HCT116 (cell line): ENCODE results near the gene IRAK2.

Experiments
- CEBPB ChIP-seq: IDR thresholded peaks from 2 replicates; pipeline ENCODE4 v1.6.1; 2012; ENCODE audit warnings: low read depth
- CTCF ChIP-seq, 3 experiments: fragments of 200-600 bp in 1 of 3; sonication (generic) in 1 of 3; IDR thresholded peaks in 2 of 3; conservative IDR thresholded peaks in 1 of 3; 2 replicates each; pipeline ENCODE4 v1.5.1; 2012 to 2017; ENCODE audit warnings: low read depth in 2 of 3, low read length in 2 of 3, antibody characterized with exemption in 1 of 3, borderline replicate concordance in 1 of 3, control low read depth in 1 of 3, mild to moderate bottlenecking in 1 of 3, mixed read lengths in 1 of 3, mixed run types in 1 of 3, moderate library complexity in 1 of 3; ENCODE audit not compliant: insufficient read depth in 1 of 3
- EGR1 ChIP-seq: IDR thresholded peaks from 2 replicates; pipeline ENCODE4 v1.6.1; 2012; ENCODE audit warnings: low read depth
- EZH2 ChIP-seq: fragments of 200-600 bp; sonication (generic); IDR thresholded peaks from 2 replicates; pipeline ENCODE4 v1.6.1; 2017; ENCODE audit warnings: antibody characterized with exemption, mixed run types
- EZH2phosphoT487 ChIP-seq: fragments of 200-600 bp; IDR thresholded peaks from 2 replicates; pipeline ENCODE4 v1.6.1; 2018; ENCODE audit warnings: antibody characterized with exemption, borderline replicate concordance
- FOSL1 ChIP-seq: IDR thresholded peaks from 2 replicates; pipeline ENCODE4 v1.6.1; 2012; ENCODE audit warnings: low read depth
- MAX ChIP-seq: IDR thresholded peaks from 2 replicates; pipeline ENCODE4 v1.6.1; 2012
- POLR2A ChIP-seq: IDR thresholded peaks from 2 replicates; pipeline ENCODE4 v1.7.0; 2011; ENCODE audit warnings: borderline replicate concordance; ENCODE audit not compliant: insufficient read depth, insufficient read length; ENCODE audit errors: extremely low read depth
- POLR2AphosphoS5 ChIP-seq: IDR thresholded peaks from 2 replicates; pipeline ENCODE4 v1.6.1; 2011; ENCODE audit warnings: mild to moderate bottlenecking, low read depth, low read length, moderate library complexity
- RAD21 ChIP-seq: IDR thresholded peaks from 2 replicates; pipeline ENCODE4 v1.6.1; 2012; ENCODE audit warnings: low read depth, mild to moderate bottlenecking
- REST ChIP-seq: IDR thresholded peaks from 2 replicates; pipeline ENCODE4 v1.6.1; 2012; ENCODE audit warnings: low read depth
- SIN3A ChIP-seq: IDR thresholded peaks from 2 replicates; pipeline ENCODE4 v1.6.1; 2012; ENCODE audit warnings: low read depth
- ZNF274 ChIP-seq: fragments of 200-500 bp; sonication (Bioruptor generic); IDR thresholded peaks from 2 replicates; pipeline ENCODE4 v1.6.1; 2014; ENCODE audit warnings: mild to moderate bottlenecking, low read depth, low read length, inconsistent platforms

DNA sequence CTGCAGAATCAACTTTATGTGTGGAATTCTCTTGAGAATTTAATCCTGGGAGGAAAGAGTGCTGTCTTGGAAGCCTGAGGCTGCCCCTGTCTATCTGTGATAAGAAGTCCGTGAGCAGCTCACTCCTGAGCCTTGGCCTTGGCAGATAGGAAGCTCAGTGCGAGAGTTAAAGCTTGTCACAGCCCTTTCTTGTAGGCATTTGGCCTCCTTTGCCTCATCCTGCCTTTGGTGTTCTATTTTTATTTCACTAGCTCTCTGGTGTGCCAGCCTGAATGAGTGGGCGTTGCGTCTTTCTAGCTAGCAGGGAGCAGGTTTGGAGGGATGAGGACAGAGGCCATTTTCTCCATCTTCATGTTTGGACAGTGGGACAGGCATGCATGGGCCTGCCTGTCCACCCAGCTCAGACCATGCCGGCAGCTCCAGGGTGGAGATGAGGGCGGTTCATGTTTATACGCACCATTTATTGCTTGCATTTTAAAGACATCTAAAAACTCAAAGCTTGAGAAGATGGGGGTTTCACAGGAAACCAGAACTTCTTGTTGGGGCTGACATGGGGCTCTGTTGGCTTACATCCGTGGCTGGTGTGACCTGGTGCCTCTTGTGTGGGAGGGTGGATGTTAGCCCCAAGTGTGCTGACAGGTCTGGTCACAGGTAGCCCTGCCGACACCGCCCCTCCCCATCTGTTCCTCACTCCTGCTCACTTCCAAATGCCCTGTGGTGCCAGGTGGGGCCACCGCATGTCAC lies 29.8 kb downstream of the IRAK2 start:
- TF ChIP-seq CTCF (IDR thresholded peaks at IDR 0.05 in 2 of 3, conservative IDR thresholded peaks at IDR 0.05 in 1 of 3; ENCODE audit: borderline replicate concordance in 1 of 3, insufficient read depth in 1 of 3, low read depth in 2 of 3, low read length in 2 of 3), result no peak
- TF ChIP-seq ZNF274, result no peak
- no peak for TF ChIP-seq SIN3A
- TF ChIP-seq MAX, result no peak
- TF ChIP-seq POLR2AphosphoS5, result no peak
- TF ChIP-seq EZH2, result no peak
- no peak for TF ChIP-seq POLR2A
- no peak for TF ChIP-seq CEBPB
- no peak for TF ChIP-seq REST
- no peak for TF ChIP-seq EZH2phosphoT487
- TF ChIP-seq FOSL1, result no peak
- no peak for TF ChIP-seq RAD21
- peak; percentile 45; the same call in 1 of the 2 replicates for TF ChIP-seq EGR1
